H9 (cell line): ENCODE measurements around the gene ITIH5. TPM values are rescaled to one million over a fixed set of nuclear protein-coding genes. Genes with fewer than 3 reads are reported as not detected.

Experiments
- DNase-seq: peaks from one replicate; pipeline ENCODE4 v3.0.0-alpha.2; 2017
- H2AFZ ChIP-seq: one replicate; pipeline ENCODE4 v1.6.1; 2013; ENCODE audit warnings: mild to moderate bottlenecking, low read length, control low read depth, moderate library complexity
- H2AK5ac ChIP-seq: 2 replicates; pipeline ENCODE4 v1.6.1; 2013; ENCODE audit warnings: low read length, control low read depth, mixed read lengths; ENCODE audit not compliant: insufficient read length
- H2BK120ac ChIP-seq: one replicate; pipeline ENCODE4 v1.6.1; 2013; ENCODE audit warnings: low read depth, mild to moderate bottlenecking, low read length, control low read depth, inconsistent platforms; ENCODE audit not compliant: poor library complexity, severe bottlenecking
- H2BK12ac ChIP-seq: 2 replicates; pipeline ENCODE4 v1.6.1; 2013; ENCODE audit warnings: low read length, control low read depth, mixed read lengths, low read depth; ENCODE audit not compliant: insufficient read length
- H2BK15ac ChIP-seq: 2 replicates; pipeline ENCODE4 v1.6.1; 2013; ENCODE audit warnings: low read depth, low read length, control low read depth
- H2BK20ac ChIP-seq: one replicate; pipeline ENCODE4 v1.6.1; 2013; ENCODE audit warnings: low read depth, mild to moderate bottlenecking, low read length, control low read depth, inconsistent platforms; ENCODE audit not compliant: poor library complexity, severe bottlenecking
- H2BK5ac ChIP-seq: 2 replicates; pipeline ENCODE4 v1.6.1; 2013; ENCODE audit warnings: low read length, control low read depth, mixed read lengths; ENCODE audit not compliant: insufficient read length
- H3K14ac ChIP-seq: 2 replicates; pipeline ENCODE4 v1.6.1; 2013; ENCODE audit warnings: low read length, control low read depth; ENCODE audit not compliant: insufficient read depth
- H3K18ac ChIP-seq: 2 replicates; pipeline ENCODE4 v1.6.1; 2013; ENCODE audit warnings: low read depth, mild to moderate bottlenecking, mixed read lengths, low read length, control low read depth; ENCODE audit not compliant: insufficient read length
- H3K23ac ChIP-seq: 2 replicates; pipeline ENCODE4 v1.6.1; 2013; ENCODE audit warnings: low read length, control low read depth, mixed read lengths, low read depth; ENCODE audit not compliant: insufficient read length
- H3K23me2 ChIP-seq: 2 replicates; pipeline ENCODE4 v1.6.1; 2013; ENCODE audit warnings: low read depth, mild to moderate bottlenecking, mixed read lengths, low read length, control low read depth; ENCODE audit not compliant: insufficient read length, poor library complexity, severe bottlenecking
- H3K27ac ChIP-seq: 2 replicates; pipeline ENCODE4 v1.5.1; 2013; ENCODE audit warnings: low read length, control low read depth, mixed read lengths, low read depth; ENCODE audit not compliant: insufficient read length
- H3K27me3 ChIP-seq: 2 replicates; pipeline ENCODE4 v1.6.1; 2013; ENCODE audit warnings: low read length, control low read depth, inconsistent platforms; ENCODE audit not compliant: insufficient read depth
- H3K4ac ChIP-seq: 2 replicates; pipeline ENCODE4 v1.6.1; 2013; ENCODE audit warnings: low read depth, mild to moderate bottlenecking, control low read depth, inconsistent platforms, low read length, moderate library complexity
- H3K4me1 ChIP-seq: 2 replicates; pipeline ENCODE4 v1.6.1; 2013; ENCODE audit warnings: low read length, control low read depth, inconsistent platforms; ENCODE audit not compliant: insufficient read depth
- H3K4me2 ChIP-seq: 2 replicates; pipeline ENCODE4 v1.6.1; 2013; ENCODE audit warnings: low read length, control low read depth, mixed read lengths; ENCODE audit not compliant: insufficient read length, insufficient read depth
- H3K56ac ChIP-seq: 2 replicates; pipeline ENCODE4 v1.6.1; 2013; ENCODE audit warnings: low read depth, mild to moderate bottlenecking, mixed read lengths, low read length, control low read depth; ENCODE audit not compliant: insufficient read length
- H3K79me1 ChIP-seq: 2 replicates; pipeline ENCODE4 v1.6.1; 2013; ENCODE audit warnings: low read depth, mild to moderate bottlenecking, moderate library complexity, low read length, control low read depth, inconsistent platforms; ENCODE audit not compliant: insufficient read depth, poor library complexity, severe bottlenecking
- H3K79me2 ChIP-seq: 2 replicates; pipeline ENCODE4 v1.6.1; 2013; ENCODE audit warnings: low read length, control low read depth, inconsistent platforms; ENCODE audit not compliant: insufficient read depth
- H3K9ac ChIP-seq: 2 replicates; pipeline ENCODE4 v1.6.1; 2013; ENCODE audit warnings: low read length, control low read depth, mixed read lengths; ENCODE audit not compliant: insufficient read length; ENCODE audit errors: extremely low read depth
- H3K9me3 ChIP-seq: one replicate; pipeline ENCODE4 v1.6.1; 2013; ENCODE audit warnings: low read depth, low read length, inconsistent platforms; ENCODE audit not compliant: control insufficient read depth
- H3T11ph ChIP-seq: one replicate; pipeline ENCODE4 v1.6.1; 2013; ENCODE audit warnings: mild to moderate bottlenecking, low read length, control low read depth, inconsistent platforms
- H4K20me1 ChIP-seq: one replicate; pipeline ENCODE4 v1.6.1; 2013; ENCODE audit not compliant: control insufficient read depth, insufficient read length, insufficient read depth
- H4K5ac ChIP-seq: 2 replicates; pipeline ENCODE4 v1.6.1; 2013; ENCODE audit warnings: low read depth, mild to moderate bottlenecking, mixed read lengths, low read length, control low read depth; ENCODE audit not compliant: insufficient read length
- H4K8ac ChIP-seq: replicated peaks from 2 replicates; pipeline ENCODE4 v1.6.1; 2013; ENCODE audit warnings: low read length, control low read depth, mixed read lengths, low read depth; ENCODE audit not compliant: insufficient read length
- H4K91ac ChIP-seq: 2 replicates; pipeline ENCODE4 v1.6.1; 2013; ENCODE audit warnings: low read depth, mild to moderate bottlenecking, moderate library complexity, mixed read lengths, low read length, control low read depth; ENCODE audit not compliant: insufficient read length
- H3K27ac Mint-ChIP-seq, 3 experiments: 2 replicates in 2 of 3; 3 replicates in 1 of 3; pipeline ENCODE4 v1.8.0; 2020 to 2021; ENCODE audit warnings: mixed read lengths in 3 of 3, mild to moderate bottlenecking in 1 of 3, moderate library complexity in 1 of 3
- H3K27me3 Mint-ChIP-seq: 2 replicates; pipeline ENCODE4 v1.8.0; 2021; ENCODE audit warnings: low read depth, mild to moderate bottlenecking, moderate library complexity, mixed read lengths
- H3K36me3 Mint-ChIP-seq, 3 experiments: 2 replicates in 2 of 3; 3 replicates in 1 of 3; pipeline ENCODE4 v1.8.0; 2020 to 2021; ENCODE audit warnings: low read depth in 3 of 3, mixed read lengths in 3 of 3; ENCODE audit not compliant: insufficient read depth in 1 of 3
- H3K4me1 Mint-ChIP-seq, 2 experiments: 2 replicates each; pipeline ENCODE4 v1.8.0; 2020; ENCODE audit warnings: mixed read lengths in 2 of 2
- H3K4me3 Mint-ChIP-seq, 2 experiments: 2 replicates in 1 of 2; 3 replicates in 1 of 2; pipeline ENCODE4 v1.8.0; 2020 to 2021; ENCODE audit warnings: mild to moderate bottlenecking in 2 of 2, mixed read lengths in 2 of 2, moderate library complexity in 1 of 2
- H3K9me3 Mint-ChIP-seq, 2 experiments: 2 replicates in 1 of 2; 3 replicates in 1 of 2; pipeline ENCODE4 v1.8.0; 2020; ENCODE audit warnings: mild to moderate bottlenecking in 2 of 2, mixed read lengths in 2 of 2, moderate library complexity in 1 of 2
- CTCF ChIP-seq: fragments of 200-600 bp; sonication (generic); conservative IDR thresholded peaks from 3 replicates; pipeline ENCODE4 v1.8.0; 2021; ENCODE audit warnings: antibody characterized with exemption, mild to moderate bottlenecking
- WGBS: extraction: QIAGEN DNeasy Blood & Tissue Kit; methylation state at CpG from one replicate; pipeline ENCODE4 v1.1.7; 2013; ENCODE audit warnings: missing lambda C conversion rate, low lambda C conversion rate, mixed read lengths; ENCODE audit not compliant: insufficient read length; ENCODE audit errors: extremely low coverage; 5-methylcytosine and 5-hydroxymethylcytosine counted together
- total RNA-seq: library from RNA; stranded (reverse); gene quantifications from 2 replicates; pipeline ENCODE4 v1.2.1, GENCODE V29; 2021

ITIH5 gene
- total RNA-seq, 1 experiment from 2014 or later: 1.3 TPM

- Histone ChIP-seq H4K8ac (no peak overlapping the region), H2BK120ac (no peak overlapping the region), H3K23ac (no peak overlapping the region), H3K9me3 (no peaks in the 10 kb centered on the region), H3K18ac (no peak overlapping the region), H3K23me2 (no peaks in the 10 kb centered on the region), H2BK12ac (no peak overlapping the region), H2AFZ (no peak overlapping the region), H4K20me1 (no peaks in the 10 kb centered on the region), H3K56ac (no peak overlapping the region), H3K9ac (no peak overlapping the region), H2BK5ac (no peak overlapping the region), H3K14ac (no peak overlapping the region; the same call in 1 of the 2 replicates), H3K4me1 (peaks cover 5% of the 10 kb centered on the region), H3T11ph (no peak overlapping the region), H3K4me2 (no peak overlapping the region), H3K79me1 (no peaks in the 10 kb centered on the region), H2BK20ac (no peak overlapping the region), H3K27ac (no peak overlapping the region), H4K91ac (no peak overlapping the region), H4K5ac (no peak overlapping the region), H2BK15ac (no peak overlapping the region), H2AK5ac (no peak overlapping the region), H3K4ac (no peak overlapping the region), H3K27me3 (no peaks in the 10 kb centered on the region), H3K79me2 (no peaks in the 10 kb centered on the region)
- WGBS: no CpG with 5 or more reads among the region's 25 CpGs
- no peak for DNase-seq
- no peak overlapping the region for H3K27ac Mint-ChIP-seq
- peaks cover 4 to 5% of the 10 kb centered on the region in 2 experiments for H3K4me1 Mint-ChIP-seq
- H3K4me3 Mint-ChIP-seq: no peak overlapping the region
- no peak for TF ChIP-seq CTCF
- H3K27me3 Mint-ChIP-seq: no peaks in the 10 kb centered on the region; the same call in 1 of the 2 replicates
- no peaks in the 10 kb centered on the region for H3K36me3 Mint-ChIP-seq
- H3K9me3 Mint-ChIP-seq: no peaks in the 10 kb centered on the region
These were observed 87.1 kb downstream of the ITIH5 start for GRCh38 chr10:7579681-7580080.
